ENCODE data around the gene POU2AF2. TPM values are rescaled to one million over a fixed set of nuclear protein-coding genes. Genes with fewer than 3 reads are reported as not detected.
"Not testable (repeated sequence)": the region's sequence is repeated elsewhere in the genome, so short reads cannot be mapped to it uniquely, and the experiment has no call there.

The POU2AF2 gene
- total RNA-seq, 2 experiments from 2014 or later, result not detected

- Mint-ChIP-seq H3K27me3 (peaks cover 25% of the 10 kb centered on the region), H3K9me3 (ENCODE audit: low read depth) (no peaks in the 10 kb centered on the region), H3K4me3 (no peak overlapping the region), H3K4me1 (peaks cover 6% of the 10 kb centered on the region), H3K27ac (no peak overlapping the region), H3K36me3 (no peaks in the 10 kb centered on the region)
- DNase-seq (no peak), ATAC-seq (no peak)
- CTCF ChIA-PET, result interaction anchor here (0.8 kb wide), 1 partner anchor 13 kb away, joined by 4 read pairs; no protein-coding TSS in a partner anchor
Observed at GRCh38 chr11:111269146-111269868, 23.8 kb downstream of the POU2AF2 start.

DNA sequence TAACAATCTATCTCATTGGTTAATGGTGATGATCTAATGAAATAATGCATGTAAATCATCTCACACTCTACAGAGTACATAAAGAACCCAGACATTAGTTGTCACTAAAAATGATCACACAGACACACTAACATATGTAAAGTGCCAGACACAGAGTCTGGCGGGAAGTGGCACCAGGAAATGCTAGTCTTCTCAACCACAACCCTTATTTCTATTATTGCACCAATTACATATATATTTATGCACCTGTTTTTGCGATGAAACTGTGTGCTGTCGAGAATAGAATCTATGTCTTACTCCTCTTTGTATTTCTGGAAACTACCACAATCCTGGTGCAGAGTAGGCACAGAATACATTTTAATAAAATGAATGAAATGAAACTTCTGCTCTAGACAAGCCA, 26.9 kb downstream of the POU2AF2 start:
- Mint-ChIP-seq H3K9me3 (ENCODE audit: low read depth) (no peaks in the 10 kb centered on the region), H3K27me3 (peaks cover 37% of the 10 kb centered on the region), H3K4me1 (peaks cover 6% of the 10 kb centered on the region), H3K36me3 (no peaks in the 10 kb centered on the region), H3K4me3 (no peak overlapping the region), H3K27ac (no peak overlapping the region)
- DNase-seq (no peak), ATAC-seq (no peak)
- CTCF ChIA-PET, result no interaction called here

- ATAC-seq, result no peak
- Mint-ChIP-seq H3K36me3 (no peaks in the 10 kb centered on the region), H3K4me1 (no peaks in the 10 kb centered on the region), H3K4me3 (no peak overlapping the region), H3K27ac (no peak overlapping the region), H3K9me3 (ENCODE audit: low read depth) (no peaks in the 10 kb centered on the region), H3K27me3 (peaks cover 18% of the 10 kb centered on the region)
- DNase-seq, result no peak
- CTCF ChIA-PET, result interaction anchor here (0.7 to 4.8 kb wide), 15 partner anchors 13 to 172 kb away, joined by 3 to 64 read pairs (median 4); no protein-coding TSS in a partner anchor
Observed at GRCh38 chr11:111282562-111283075, 37.1 kb downstream of the POU2AF2 start.

- Mint-ChIP-seq H3K27me3 (peaks cover 13% of the 10 kb centered on the region), H3K4me3 (no peak overlapping the region), H3K4me1 (no peaks in the 10 kb centered on the region), H3K9me3 (ENCODE audit: low read depth) (no peaks in the 10 kb centered on the region), H3K27ac (no peak overlapping the region), H3K36me3 (no peaks in the 10 kb centered on the region)
- no peak for ATAC-seq
- no peak for DNase-seq
- CTCF ChIA-PET, result interaction anchor here (0.6 to 4.8 kb wide), 6 partner anchors 23 to 162 kb away, joined by 3 to 64 read pairs (median 16); no protein-coding TSS in a partner anchor
Observed at GRCh38 chr11:111283945-111284481, 38.5 kb downstream of the POU2AF2 start.

DNA sequence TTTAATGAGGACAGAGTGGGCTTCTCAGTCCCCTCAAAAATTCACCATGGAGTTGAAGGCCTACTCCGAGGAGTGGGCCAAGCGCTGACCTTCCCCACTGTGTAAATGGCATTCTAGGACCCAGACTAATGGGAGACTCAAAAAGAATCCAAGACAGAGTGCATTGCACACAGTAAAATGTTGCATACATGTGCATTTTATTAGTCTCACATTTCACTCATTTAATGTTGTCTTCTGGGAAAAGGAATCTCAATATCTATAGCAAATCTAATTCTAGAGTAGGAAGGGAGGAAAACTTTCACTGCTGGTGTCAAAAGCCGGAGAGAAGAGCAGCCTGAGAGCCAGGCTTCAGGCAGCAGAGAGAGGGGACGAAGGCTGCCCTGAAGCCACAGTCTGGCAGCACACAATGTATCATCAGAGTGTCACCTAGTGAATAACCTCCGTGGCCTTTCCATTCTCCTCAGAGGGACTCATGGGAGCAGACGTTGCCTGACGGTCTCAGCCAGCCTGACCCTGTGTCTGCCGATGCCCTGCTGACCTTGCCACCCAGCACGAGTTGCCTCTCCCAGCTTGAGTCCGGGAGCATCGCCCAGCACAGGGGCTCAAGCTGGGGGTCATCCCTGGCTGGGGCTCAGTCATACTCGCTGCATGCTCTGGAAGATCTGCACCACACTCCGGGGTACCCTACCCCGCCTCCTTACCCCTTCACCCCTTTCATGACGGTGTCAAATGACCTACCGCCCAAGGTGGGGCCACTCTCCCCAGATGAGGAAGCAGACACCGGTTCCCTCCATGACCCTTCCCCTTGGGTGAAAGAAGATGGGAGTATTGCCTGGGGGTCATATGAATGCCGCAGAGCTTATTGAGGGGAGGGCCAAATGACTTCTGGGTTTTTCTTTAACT, 39.9 kb downstream of the POU2AF2 start:
- CTCF ChIA-PET, result interaction anchor here (1.1 to 4.8 kb wide), 4 partner anchors 137 to 161 kb away, joined by 3 to 64 read pairs (median 28); no protein-coding TSS in a partner anchor
- Mint-ChIP-seq H3K27ac (no peak overlapping the region), H3K27me3 (peaks cover 15% of the 10 kb centered on the region), H3K4me3 (no peak overlapping the region), H3K4me1 (no peaks in the 10 kb centered on the region), H3K36me3 (no peaks in the 10 kb centered on the region), H3K9me3 (ENCODE audit: low read depth) (no peaks in the 10 kb centered on the region)
- DNase-seq, result no peak
- ATAC-seq, result no peak

DNA sequence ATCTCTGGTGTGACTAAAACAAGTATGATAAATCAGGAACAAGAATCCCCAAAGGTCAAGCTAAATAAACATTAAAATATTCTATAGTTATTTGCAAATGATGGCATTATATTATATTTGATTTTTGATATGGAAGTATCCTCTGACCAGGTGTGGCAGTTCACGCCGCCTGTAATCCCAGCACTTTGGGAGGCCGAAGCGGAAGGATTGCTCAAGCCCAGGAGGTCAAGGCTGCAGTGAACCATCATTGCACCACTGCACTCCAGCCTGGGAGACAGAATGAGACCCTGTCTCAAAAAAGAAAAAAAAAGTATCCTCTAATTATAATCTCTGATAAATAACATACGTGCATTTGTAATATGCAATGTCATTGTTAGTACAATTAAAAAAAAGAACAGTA, 46.2 kb downstream of the POU2AF2 start:
- no peak overlapping the region for H3K4me3 Mint-ChIP-seq
- ATAC-seq, result no peak
- H3K27me3 Mint-ChIP-seq, result peaks cover 26% of the 10 kb centered on the region
- H3K9me3 Mint-ChIP-seq (ENCODE audit: low read depth), result no peaks in the 10 kb centered on the region
- CTCF ChIA-PET, result interaction anchor here (2.3 kb wide), 1 partner anchor 155 kb away, joined by 8 read pairs; no protein-coding TSS in a partner anchor
- H3K4me1 Mint-ChIP-seq, result no peaks in the 10 kb centered on the region
- H3K36me3 Mint-ChIP-seq, result no peaks in the 10 kb centered on the region
- H3K27ac Mint-ChIP-seq, result no peak overlapping the region
- DNase-seq, result no peak

DNA sequence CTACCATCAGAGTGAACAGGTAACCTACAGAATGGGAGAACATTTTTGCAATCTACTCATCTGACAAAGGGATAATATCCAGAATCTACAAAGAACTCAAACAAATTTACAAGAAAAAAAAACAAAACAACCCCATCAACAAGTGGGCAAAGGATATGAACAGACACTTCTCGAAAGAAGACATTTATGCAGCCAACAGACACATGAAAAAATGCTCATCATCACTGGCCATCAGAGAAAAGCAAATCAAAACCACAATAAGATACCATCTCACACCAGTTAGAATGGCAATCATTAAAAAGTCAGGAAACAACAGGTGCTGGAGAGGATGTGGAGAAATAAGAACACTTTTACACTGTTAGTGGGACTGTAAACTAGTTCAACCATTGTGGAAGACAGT, 46.9 kb downstream of the POU2AF2 start:
- H3K4me1 Mint-ChIP-seq; H3K9me3 Mint-ChIP-seq (ENCODE audit: low read depth); CTCF ChIA-PET; H3K36me3 Mint-ChIP-seq; H3K4me3 Mint-ChIP-seq; ATAC-seq; DNase-seq; H3K27ac Mint-ChIP-seq: not testable (repeated sequence)
- peaks cover 30% of the 10 kb centered on the region for H3K27me3 Mint-ChIP-seq

DNA sequence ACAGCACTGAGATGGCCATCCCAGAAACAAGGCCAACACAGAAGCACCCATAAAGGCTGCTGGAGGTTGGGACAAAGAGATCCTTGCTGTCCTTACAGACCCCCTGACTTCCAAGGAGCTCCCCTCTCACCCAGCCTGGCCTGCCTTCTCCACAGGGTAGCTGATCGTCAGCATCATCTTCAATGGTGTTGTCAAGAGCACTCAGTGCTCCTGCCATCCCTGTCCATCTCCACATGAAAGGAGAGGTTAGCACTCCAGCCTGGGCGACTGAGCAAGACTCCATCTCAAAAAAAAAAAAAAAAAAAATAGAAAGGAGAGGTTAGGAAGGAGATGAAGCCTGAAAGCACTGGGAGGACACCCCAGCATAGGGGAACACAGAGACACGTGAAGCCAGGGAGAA, 50.7 kb downstream of the POU2AF2 start:
- no peak for ATAC-seq
- H3K9me3 Mint-ChIP-seq (ENCODE audit: low read depth), result no peaks in the 10 kb centered on the region
- H3K36me3 Mint-ChIP-seq, result no peaks in the 10 kb centered on the region
- H3K4me1 Mint-ChIP-seq, result peaks cover 2% of the 10 kb centered on the region
- no peak overlapping the region for H3K27ac Mint-ChIP-seq
- H3K27me3 Mint-ChIP-seq, result peaks cover 44% of the 10 kb centered on the region
- H3K4me3 Mint-ChIP-seq, result no peak overlapping the region
- CTCF ChIA-PET, result no interaction called here
- no peak for DNase-seq

GRCh38 chr11:111297696-111298095, 52.2 kb downstream of the POU2AF2 start:
- CTCF ChIA-PET, result interaction anchor here (1.3 kb wide), 1 partner anchor 125 kb away, joined by 4 read pairs; no protein-coding TSS in a partner anchor

GRCh38 chr11:111298413-111299100, 53.0 kb downstream of the POU2AF2 start, which contains the start of gene POU2AF3:
Gene POU2AF3 (plus strand): TSS chr11:111298546. CDS start chr11:111298582, 36 bp downstream.
- H3K4me1 Mint-ChIP-seq, result peaks cover 2% of the 10 kb centered on the region
- no peaks in the 10 kb centered on the region for H3K9me3 Mint-ChIP-seq (ENCODE audit: low read depth)
- CTCF ChIA-PET, result interaction anchor here (1.3 kb wide), 1 partner anchor 124 kb away, joined by 4 read pairs; no protein-coding TSS in a partner anchor
- H3K4me3 Mint-ChIP-seq, result no peak within 1 kb of the TSS
- no peak for ATAC-seq
- H3K27me3 Mint-ChIP-seq, result peaks cover 61% of the 10 kb centered on the region
- H3K36me3 Mint-ChIP-seq, result no peaks in the 10 kb centered on the region
- DNase-seq, result no peak
- no peak within 1 kb of the TSS for H3K27ac Mint-ChIP-seq

More at GRCh38 chr11:111297696-111298095, 52.2 kb downstream of the POU2AF2 start:
- Mint-ChIP-seq H3K27ac (no peak overlapping the region), H3K36me3 (no peaks in the 10 kb centered on the region), H3K9me3 (ENCODE audit: low read depth) (no peaks in the 10 kb centered on the region), H3K27me3 (peaks cover 55% of the 10 kb centered on the region), H3K4me1 (peaks cover 2% of the 10 kb centered on the region), H3K4me3 (no peak overlapping the region)
- DNase-seq, result no peak
- no peak for ATAC-seq

GRCh38 chr11:111299101-111300026, 53.8 kb downstream of the POU2AF2 start:
- ATAC-seq, result no peak

GRCh38 chr11:111300569-111300968, 55.0 kb downstream of the POU2AF2 start:
- Mint-ChIP-seq H3K4me1 (peaks cover 2% of the 10 kb centered on the region), H3K4me3 (no peak overlapping the region), H3K27me3 (peaks cover 66% of the 10 kb centered on the region), H3K27ac (no peak overlapping the region), H3K36me3 (no peaks in the 10 kb centered on the region), H3K9me3 (ENCODE audit: low read depth) (no peaks in the 10 kb centered on the region)
- no peak for ATAC-seq
- DNase-seq, result no peak
- CTCF ChIA-PET, result interaction anchor here (1.0 kb wide), 1 partner anchor 129 kb away, joined by 3 read pairs; no protein-coding TSS in a partner anchor

More at GRCh38 chr11:111299101-111300026, 53.8 kb downstream of the POU2AF2 start:
- H3K27me3 Mint-ChIP-seq, result peaks cover 57% of the 10 kb centered on the region
- peaks cover 2% of the 10 kb centered on the region for H3K4me1 Mint-ChIP-seq
- CTCF ChIA-PET, result interaction anchor here (1.3 kb wide), 1 partner anchor 123 kb away, joined by 4 read pairs; no protein-coding TSS in a partner anchor
- H3K27ac Mint-ChIP-seq, result no peak overlapping the region
- DNase-seq, result no peak
- H3K4me3 Mint-ChIP-seq, result no peak overlapping the region
- no peaks in the 10 kb centered on the region for H3K36me3 Mint-ChIP-seq
- H3K9me3 Mint-ChIP-seq (ENCODE audit: low read depth), result no peaks in the 10 kb centered on the region
